ENCODE results near the gene GRIK4. TPM values are rescaled to one million over a fixed set of nuclear protein-coding genes. Genes with fewer than 3 reads are reported as not detected.

Gene GRIK4
- total and polyA plus RNA-seq, 2 donors (not counting 3 experiments of a cell fraction or from before 2014, with no cell fraction given) = 0.81 to 1.6 TPM

DNA sequence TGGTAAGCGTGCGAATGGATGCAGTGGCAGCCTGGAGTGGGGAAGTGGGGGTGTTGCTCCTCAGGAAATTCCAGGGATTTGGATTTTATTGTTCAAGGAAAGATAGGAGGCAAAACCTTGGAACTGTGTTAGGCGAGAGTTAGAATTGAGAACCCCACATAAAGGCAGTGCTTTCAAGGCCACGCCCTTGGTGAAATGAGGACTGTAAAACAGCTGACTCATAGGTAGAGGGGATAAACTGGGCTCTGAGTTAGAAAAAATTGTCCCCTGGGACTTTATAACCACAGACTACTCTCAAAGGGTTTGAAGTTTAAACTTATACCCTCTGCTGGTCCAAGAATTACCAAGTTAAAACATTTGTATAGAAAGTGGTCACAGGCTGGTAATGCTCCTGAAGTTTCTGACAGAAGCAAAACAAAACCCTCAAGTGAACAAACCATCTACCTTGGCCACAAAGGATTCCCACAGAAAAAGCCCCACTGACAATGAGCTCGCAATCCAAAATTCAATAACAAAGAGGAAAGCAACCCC is 262.0 kb downstream of the GRIK4 start:
- Histone ChIP-seq H3K4me2 (ENCODE audit: insufficient read depth, low read length) (peak overlapping the region; percentile 19), H3K9me1 (replicated peaks; ENCODE audit: control insufficient read depth, extremely low read depth, insufficient read depth, low read length) (no peaks in the 10 kb centered on the region), H3K9me3 (replicated peaks; ENCODE audit: control insufficient read depth, insufficient read depth, low read length) (no peaks in the 10 kb centered on the region), H3K4me1 (ENCODE audit: control insufficient read depth, extremely low read depth, insufficient read depth, low read length) (peaks cover 21% of the 10 kb centered on the region), H3K9ac (replicated peaks; ENCODE audit: extremely low read depth, insufficient read depth, low read length) (no peak overlapping the region), H3K79me2 (ENCODE audit: control insufficient read depth, insufficient read depth, low read length) (no peaks in the 10 kb centered on the region), H3K27me3 (ENCODE audit: control insufficient read depth in 2 of 2, insufficient read depth in 2 of 2, low read length in 2 of 2) (no peaks in the 10 kb centered on the region), H3K27ac (ENCODE audit: insufficient read depth, low read depth, low read length) (peak overlapping the region; percentile 65), H3K36me3 (ENCODE audit: control insufficient read depth in 2 of 2, extremely low read depth in 1 of 2, insufficient read depth in 2 of 2, low read length in 2 of 2) (no peaks in the 10 kb centered on the region), H3K4me3 (replicated peaks in 1 of 3; ENCODE audit: insufficient read depth in 1 of 3, low read depth in 1 of 3, low read length in 3 of 3) (no peak overlapping the region), H4K20me1 (replicated peaks; ENCODE audit: control insufficient read depth, extremely low read depth, insufficient read depth, low read length) (no peaks in the 10 kb centered on the region), H2AFZ (ENCODE audit: low read depth, low read length) (peak overlapping the region; percentile 4)
- BruUV-seq (replicated peaks) = no TSS peak
- FAIRE-seq (peak; percentile 12), DNase-seq (ENCODE audit: low read depth, low spot score) (peak; percentile 61)
- CTCF ChIA-PET = interaction anchor here (0.8 to 1.3 kb wide), 6 partner anchors 21 to 89 kb away, joined by 3 to 7 read pairs (median 3); no protein-coding TSS in a partner anchor
- intact Hi-C loops (cut with micrococcal nuclease) = loop anchor here (10.0 kb wide), 1 partner anchor 559 kb away; the partner anchor contains the start of gene OAF
- dilution Hi-C loops (cut with MboI; ENCODE audit: extremely low pct_ligation_motif_present, low sequenced_read_pairs) = no loop called here
- TF ChIP-seq, protein P1, sequence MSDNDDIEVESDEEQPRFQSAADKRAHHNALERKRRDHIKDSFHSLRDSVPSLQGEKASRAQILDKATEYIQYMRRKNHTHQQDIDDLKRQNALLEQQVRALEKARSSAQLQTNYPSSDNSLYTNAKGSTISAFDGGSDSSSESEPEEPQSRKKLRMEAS (IDR thresholded peaks at IDR 0.05; ENCODE audit: insufficient read depth, insufficient read length) = no peak
- TF ChIP-seq POLR2AphosphoS5 (IDR thresholded peaks at IDR 0.05; ENCODE audit: insufficient read depth, low read depth, low read length) (no peak), POLR2A (IDR thresholded peaks at IDR 0.05; ENCODE audit: low read depth, low read length) (no peak), JUN (IDR thresholded peaks at IDR 0.05; ENCODE audit: borderline replicate concordance, insufficient read depth, insufficient read length, low read depth) (no peak), EZH2 (IDR thresholded peaks at IDR 0.05; ENCODE audit: borderline replicate concordance, low read depth, low read length, severe bottlenecking) (no peak), MYC (IDR thresholded peaks at IDR 0.05; ENCODE audit: low read depth, low read length) (no peak), FOS (IDR thresholded peaks at IDR 0.05; ENCODE audit: borderline replicate concordance, insufficient read depth, low read length) (peak; percentile 35)
- TF ChIP-seq, protein P2, sequence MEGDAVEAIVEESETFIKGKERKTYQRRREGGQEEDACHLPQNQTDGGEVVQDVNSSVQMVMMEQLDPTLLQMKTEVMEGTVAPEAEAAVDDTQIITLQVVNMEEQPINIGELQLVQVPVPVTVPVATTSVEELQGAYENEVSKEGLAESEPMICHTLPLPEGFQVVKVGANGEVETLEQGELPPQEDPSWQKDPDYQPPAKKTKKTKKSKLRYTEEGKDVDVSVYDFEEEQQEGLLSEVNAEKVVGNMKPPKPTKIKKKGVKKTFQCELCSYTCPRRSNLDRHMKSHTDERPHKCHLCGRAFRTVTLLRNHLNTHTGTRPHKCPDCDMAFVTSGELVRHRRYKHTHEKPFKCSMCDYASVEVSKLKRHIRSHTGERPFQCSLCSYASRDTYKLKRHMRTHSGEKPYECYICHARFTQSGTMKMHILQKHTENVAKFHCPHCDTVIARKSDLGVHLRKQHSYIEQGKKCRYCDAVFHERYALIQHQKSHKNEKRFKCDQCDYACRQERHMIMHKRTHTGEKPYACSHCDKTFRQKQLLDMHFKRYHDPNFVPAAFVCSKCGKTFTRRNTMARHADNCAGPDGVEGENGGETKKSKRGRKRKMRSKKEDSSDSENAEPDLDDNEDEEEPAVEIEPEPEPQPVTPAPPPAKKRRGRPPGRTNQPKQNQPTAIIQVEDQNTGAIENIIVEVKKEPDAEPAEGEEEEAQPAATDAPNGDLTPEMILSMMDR (IDR thresholded peaks at IDR 0.05; ENCODE audit: extremely low read depth in 1 of 2, insufficient read depth in 1 of 2, low read depth in 1 of 2, low read length in 2 of 2) = no peak
- POLR2A ChIA-PET = no interaction called here
